ENCODE data around the gene UCP3. TPM values are rescaled to one million over a fixed set of nuclear protein-coding genes. Genes with fewer than 3 reads are reported as not detected.

UCP3 gene
- total RNA-seq, 2 donors from 2014 or later = 1.6 to 2.3 TPM

GRCh38 chr11:73983741-73984538 lies 24.9 kb downstream of the UCP3 start:
- DNase-seq (no peak), ATAC-seq (no peak)
- intact Hi-C loops (cut with DNase I) = no loop called here
- no peaks in the 10 kb centered on the region for H3K9me3 ChIP-seq
- H3K27me3 ChIP-seq = no peaks in the 10 kb centered on the region
- H3K4me3 ChIP-seq = no peak overlapping the region
- H3K4me1 ChIP-seq = peaks cover 37% of the 10 kb centered on the region
- no peaks in the 10 kb centered on the region for H3K36me3 ChIP-seq (replicated peaks in 1 of 2; ENCODE audit: insufficient read depth in 1 of 2, low read depth in 2 of 2)
- H3K27ac ChIP-seq = peak overlapping the region; percentile 36 to 90 (median 87)
- TF ChIP-seq CTCF (IDR thresholded peaks at IDR 0.05) (no peak), POLR2A (IDR thresholded peaks at IDR 0.05) (no peak)
- WGBS, 2 donors = 61 to 67% methylated on average over 18 of the region's 18 CpGs

GRCh38 chr11:73982990-73983740 lies 25.7 kb downstream of the UCP3 start:
- intact Hi-C loops (cut with DNase I) = no loop called here
- 1 to 3% methylated on average over 26 to 56 of the region's 56 CpGs for WGBS, 2 donors
- peak; percentile 90 to 95 (median 92) for DNase-seq
- Histone ChIP-seq H3K27me3 (no peaks in the 10 kb centered on the region), H3K4me3 (peak overlapping the region; percentile 10 to 52), H3K4me1 (peaks cover 37% of the 10 kb centered on the region), H3K9me3 (no peaks in the 10 kb centered on the region), H3K27ac (peak overlapping the region; percentile 36 to 90 (median 87)), H3K36me3 (replicated peaks in 1 of 2; ENCODE audit: insufficient read depth in 1 of 2, low read depth in 2 of 2) (no peaks in the 10 kb centered on the region)
- TF ChIP-seq CTCF (IDR thresholded peaks at IDR 0.05) (no peak), POLR2A (IDR thresholded peaks at IDR 0.05) (peak; percentile 24 to 87 (median 77))
- peak; percentile 92 for ATAC-seq

GRCh38 chr11:73982595-73982989 lies 26.3 kb downstream of the UCP3 start, which contains the start of gene UCP2:
UCP2 (minus strand) TSS chr11:73982843; CDS start chr11:73978378, 4,465 bp downstream.
- H3K36me3 ChIP-seq (replicated peaks in 1 of 2; ENCODE audit: insufficient read depth in 1 of 2, low read depth in 2 of 2) = no peaks in the 10 kb centered on the region
- peak within 1 kb of the TSS; percentile 36 to 90 (median 87) for H3K27ac ChIP-seq
- peak; percentile 75 to 86 (median 83) for DNase-seq
- 6 to 29% methylated on average over 7 to 37 of the region's 43 CpGs for WGBS, 2 donors
- peak within 1 kb of the TSS; percentile 10 to 52 for H3K4me3 ChIP-seq
- TF ChIP-seq CTCF (IDR thresholded peaks at IDR 0.05) (no peak), POLR2A (IDR thresholded peaks at IDR 0.05) (no peak)
- H3K9me3 ChIP-seq = no peaks in the 10 kb centered on the region
- peaks cover 37% of the 10 kb centered on the region for H3K4me1 ChIP-seq
- H3K27me3 ChIP-seq = no peaks in the 10 kb centered on the region
- intact Hi-C loops (cut with DNase I) = no loop called here
- ATAC-seq = peak; percentile 78

- H3K27ac ChIP-seq = peak overlapping the region in 3 of 4 donors; percentile 18 to 90 (median 74)
- H3K4me3 ChIP-seq = no peak overlapping the region
- no peaks in the 10 kb centered on the region for H3K36me3 ChIP-seq (replicated peaks in 1 of 2; ENCODE audit: insufficient read depth in 1 of 2, low read depth in 2 of 2)
- H3K27me3 ChIP-seq = no peaks in the 10 kb centered on the region
- ATAC-seq = no peak
- peaks cover 37% of the 10 kb centered on the region for H3K4me1 ChIP-seq
- 73 to 77% methylated on average over 13 of the region's 13 CpGs for WGBS, 2 donors
- no peak for DNase-seq
- intact Hi-C loops (cut with DNase I) = no loop called here
- no peak for TF ChIP-seq POLR2A (IDR thresholded peaks at IDR 0.05)
- no peak for TF ChIP-seq CTCF (IDR thresholded peaks at IDR 0.05)
- H3K9me3 ChIP-seq = no peaks in the 10 kb centered on the region
These were observed 27.7 kb downstream of the UCP3 start for GRCh38 chr11:73981051-73981805.
